CD8-positive, alpha-beta memory T cell (primary cell): ENCODE measurements around the gene FLII. TPM values are rescaled to one million over a fixed set of nuclear protein-coding genes. Genes with fewer than 3 reads are reported as not detected.

ENCODE experiments used
- CTCF ChIA-PET: fragments of 350-600 bp; sonication (Branson Sonifier 250); formaldehyde crosslinking; loops from one replicate; lab custom pipeline; 2021; ENCODE audit warnings: antibody characterized with exemption; lab: Charles Lee
- POLR2A ChIA-PET: fragments of 350-600 bp; sonication (Branson Sonifier 250); formaldehyde crosslinking; loops from one replicate; lab custom pipeline; 2021; ENCODE audit warnings: antibody characterized with exemption; lab: Charles Lee
- DNase-seq, 5 donors: peaks; one replicate each; pipeline versions ENCODE4 v3.0.0 to v3.0.0-alpha.2; 2020 to 2022; ENCODE audit warnings: mixed read lengths in 1 of 5
- H3K27ac ChIP-seq: one replicate; pipeline ENCODE4 v1.7.0; 2013; ENCODE audit warnings: low read depth, mild to moderate bottlenecking, low read length, moderate library complexity
- H3K27me3 ChIP-seq: 2 replicates; pipeline ENCODE4 v1.7.0; 2013; ENCODE audit warnings: low read length, mild to moderate bottlenecking; ENCODE audit not compliant: insufficient read depth, poor library complexity, severe bottlenecking
- H3K36me3 ChIP-seq: 2 replicates; pipeline ENCODE4 v1.7.0; 2013; ENCODE audit warnings: mild to moderate bottlenecking, low read length, moderate library complexity; ENCODE audit not compliant: insufficient read depth
- H3K4me1 ChIP-seq: 2 replicates; pipeline ENCODE4 v1.7.0; 2013; ENCODE audit warnings: mild to moderate bottlenecking, low read length, moderate library complexity; ENCODE audit not compliant: insufficient read depth
- H3K4me3 ChIP-seq: 2 replicates; pipeline ENCODE4 v1.7.0; 2013; ENCODE audit warnings: mild to moderate bottlenecking, low read length
- H3K9me3 ChIP-seq: 2 replicates; pipeline ENCODE4 v1.7.0; 2013; ENCODE audit warnings: mild to moderate bottlenecking, low read length
- H3K27ac Mint-ChIP-seq, 8 donors: one replicate each; pipeline ENCODE4 v1.8.0; 2020 to 2021; ENCODE audit warnings: mixed read lengths in 8 of 8, mild to moderate bottlenecking in 6 of 8, inconsistent platforms in 3 of 8, moderate library complexity in 3 of 8
- H3K27me3 Mint-ChIP-seq, 2 donors: one replicate each; pipeline ENCODE4 v1.8.0; 2020 to 2021; ENCODE audit warnings: mixed read lengths in 2 of 2, mild to moderate bottlenecking in 1 of 2, moderate library complexity in 1 of 2
- H3K36me3 Mint-ChIP-seq, 3 donors: one replicate each; pipeline ENCODE4 v1.8.0; 2020 to 2021; ENCODE audit warnings: mixed read lengths in 3 of 3, inconsistent platforms in 1 of 3, mild to moderate bottlenecking in 1 of 3
- H3K4me1 Mint-ChIP-seq, 3 donors: one replicate each; pipeline ENCODE4 v1.8.0; 2020 to 2021; ENCODE audit warnings: mixed read lengths in 3 of 3, inconsistent platforms in 1 of 3, mild to moderate bottlenecking in 1 of 3
- H3K4me3 Mint-ChIP-seq, 7 donors: one replicate each; pipeline ENCODE4 v1.8.0; 2020 to 2021; ENCODE audit warnings: mixed read lengths in 7 of 7, mild to moderate bottlenecking in 6 of 7, moderate library complexity in 4 of 7, inconsistent platforms in 2 of 7
- H3K9me3 Mint-ChIP-seq, 5 donors: one replicate each; pipeline ENCODE4 v1.8.0; 2020 to 2022; ENCODE audit warnings: mixed read lengths in 5 of 5, mild to moderate bottlenecking in 3 of 5, moderate library complexity in 2 of 5, inconsistent platforms in 1 of 5
- polyA plus RNA-seq: library from polyadenylated mRNA; unstranded; fragments of 300-500 nt; fragmentation: Illumina TruSeq; gene quantifications from one replicate; pipeline ENCODE4 v1.2.3, GENCODE V29; 2021
- total RNA-seq, 2 experiments: library from RNA; stranded (reverse); gene quantifications; one replicate each; pipeline ENCODE4 v1.2.3, GENCODE V29; 2021

The FLII gene
- total and polyA plus RNA-seq, 3 experiments from 2014 or later: 216 to 299 (median 278) TPM

DNA sequence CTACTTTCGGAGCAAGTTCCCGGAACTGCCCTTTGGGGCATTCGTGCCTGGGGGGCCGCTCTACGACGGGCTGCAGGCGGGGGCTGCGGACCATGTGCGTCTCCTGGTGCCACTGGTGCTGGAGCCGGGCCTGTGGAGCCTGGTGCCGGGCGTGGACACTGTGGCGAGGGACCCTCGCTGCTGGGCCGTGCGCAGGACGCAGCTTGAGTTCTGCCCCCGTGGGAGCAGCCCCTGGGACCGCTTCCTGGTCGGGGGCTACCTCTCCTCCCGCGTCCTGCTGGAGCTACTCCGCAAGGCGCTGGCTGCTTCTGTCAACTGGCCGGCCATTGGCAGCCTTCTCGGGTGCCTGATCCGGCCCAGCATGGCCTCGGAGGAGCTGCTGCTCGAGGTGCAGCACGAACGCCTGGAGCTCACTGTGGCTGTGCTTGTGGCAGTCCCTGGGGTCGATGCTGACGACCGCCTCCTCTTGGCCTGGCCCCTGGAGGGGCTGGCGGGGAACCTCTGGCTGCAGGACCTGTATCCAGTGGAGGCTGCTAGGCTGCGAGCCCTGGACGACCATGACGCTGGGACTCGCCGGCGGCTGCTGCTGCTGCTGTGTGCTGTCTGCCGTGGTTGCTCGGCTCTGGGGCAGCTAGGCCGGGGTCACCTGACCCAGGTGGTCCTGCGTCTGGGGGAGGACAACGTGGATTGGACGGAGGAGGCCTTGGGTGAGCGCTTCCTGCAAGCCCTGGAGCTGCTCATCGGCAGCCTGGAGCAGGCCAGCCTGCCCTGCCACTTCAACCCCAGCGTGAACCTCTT lies 5.5 kb upstream of the FLII start:
- Mint-ChIP-seq H3K36me3 (peaks cover 0 to 28% (median 3%) of the 10 kb centered on the region in 3 donors), H3K4me3 (no peak overlapping the region), H3K9me3 (no peaks in the 10 kb centered on the region), H3K27ac (no peak overlapping the region), H3K27me3 (no peaks in the 10 kb centered on the region), H3K4me1 (peaks cover 32 to 60% (median 41%) of the 10 kb centered on the region in 3 donors)
- Histone ChIP-seq H3K9me3 (no peaks in the 10 kb centered on the region), H3K27ac (no peak overlapping the region), H3K4me3 (no peak overlapping the region), H3K36me3 (peaks cover 13% of the 10 kb centered on the region), H3K4me1 (peaks cover 31% of the 10 kb centered on the region), H3K27me3 (no peaks in the 10 kb centered on the region)
- ChIA-PET POLR2A (interaction anchor here (0.6 kb wide), 1 partner anchor 17 kb away, joined by 3 read pairs; no protein-coding TSS in a partner anchor), CTCF (interaction anchor here (0.8 to 2.3 kb wide), 3 partner anchors 10 to 21 kb away, joined by 3 to 6 read pairs (median 3); no protein-coding TSS in a partner anchor)
- no peak for DNase-seq

DNA sequence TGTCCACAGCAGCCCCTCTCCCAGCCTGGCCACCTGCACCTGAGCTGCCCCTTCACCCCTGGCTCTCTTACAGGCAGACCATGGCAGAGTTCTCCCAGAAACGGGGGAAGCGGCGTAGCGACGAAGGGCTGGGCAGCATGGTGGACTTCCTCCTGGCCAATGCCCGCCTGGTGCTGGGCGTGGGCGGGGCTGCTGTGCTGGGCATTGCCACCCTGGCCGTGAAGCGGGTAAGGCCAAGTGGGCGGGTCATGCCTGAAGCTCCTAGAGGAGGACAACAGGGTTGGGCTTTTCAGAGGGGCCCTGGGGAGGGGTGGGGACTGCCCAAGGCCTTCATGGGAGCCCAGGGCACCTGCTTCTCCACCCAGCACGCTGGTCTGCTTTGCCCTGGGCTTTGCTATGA lies 4.1 kb upstream of the FLII start:
- no peak overlapping the region for H3K27ac ChIP-seq
- no peak overlapping the region for H3K4me3 ChIP-seq
- peaks cover 13% of the 10 kb centered on the region for H3K36me3 ChIP-seq
- H3K27me3 ChIP-seq: no peaks in the 10 kb centered on the region
- H3K27ac Mint-ChIP-seq: peak overlapping the region in 2 of 8 donors; percentile 57 to 77
- no peaks in the 10 kb centered on the region for H3K9me3 Mint-ChIP-seq
- H3K4me3 Mint-ChIP-seq: peak overlapping the region in 3 of 7 donors; percentile 41 to 97 (median 90)
- no peaks in the 10 kb centered on the region for H3K9me3 ChIP-seq
- POLR2A ChIA-PET: no interaction called here
- CTCF ChIA-PET: no interaction called here
- H3K4me1 Mint-ChIP-seq: peaks cover 32 to 56% (median 33%) of the 10 kb centered on the region in 3 donors
- H3K4me1 ChIP-seq: peaks cover 33% of the 10 kb centered on the region
- peaks cover 0 to 31% (median 3%) of the 10 kb centered on the region in 3 donors for H3K36me3 Mint-ChIP-seq
- no peak for DNase-seq
- H3K27me3 Mint-ChIP-seq: no peaks in the 10 kb centered on the region

DNA sequence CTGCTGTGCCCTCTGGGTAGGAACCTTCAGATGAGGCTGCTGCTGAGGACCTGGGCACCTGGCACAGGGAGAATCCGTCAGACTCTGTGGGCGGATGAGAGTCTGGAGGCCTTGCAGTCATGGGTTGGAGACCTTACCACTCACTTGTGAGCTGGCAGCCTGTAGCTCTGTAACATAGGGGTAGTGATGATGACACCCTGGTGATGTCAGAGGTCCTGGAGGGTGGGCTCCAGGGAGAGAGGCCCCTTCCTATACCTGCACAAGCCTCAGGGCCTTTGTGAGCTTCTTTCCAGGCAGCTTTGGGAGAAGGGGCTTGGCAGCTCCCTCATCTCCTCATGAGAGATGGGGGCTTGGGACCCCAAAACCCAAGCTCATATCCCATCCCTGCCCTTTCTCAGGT lies 3.6 kb upstream of the FLII start:
- Mint-ChIP-seq H3K36me3 (peaks cover 0 to 33% (median 3%) of the 10 kb centered on the region in 3 donors), H3K4me1 (peaks cover 30 to 56% (median 31%) of the 10 kb centered on the region in 3 donors), H3K4me3 (peak overlapping the region; percentile 80 to 97 (median 84)), H3K27me3 (no peaks in the 10 kb centered on the region), H3K27ac (peak overlapping the region in 6 of 8 donors; percentile 77 to 91 (median 82)), H3K9me3 (no peaks in the 10 kb centered on the region)
- H3K27me3 ChIP-seq: no peaks in the 10 kb centered on the region
- no peak overlapping the region for H3K27ac ChIP-seq
- H3K4me3 ChIP-seq: no peak overlapping the region
- H3K4me1 ChIP-seq: peaks cover 35% of the 10 kb centered on the region
- peaks cover 13% of the 10 kb centered on the region for H3K36me3 ChIP-seq
- POLR2A ChIA-PET: no interaction called here
- H3K9me3 ChIP-seq: no peaks in the 10 kb centered on the region
- CTCF ChIA-PET: no interaction called here
- no peak for DNase-seq

DNA sequence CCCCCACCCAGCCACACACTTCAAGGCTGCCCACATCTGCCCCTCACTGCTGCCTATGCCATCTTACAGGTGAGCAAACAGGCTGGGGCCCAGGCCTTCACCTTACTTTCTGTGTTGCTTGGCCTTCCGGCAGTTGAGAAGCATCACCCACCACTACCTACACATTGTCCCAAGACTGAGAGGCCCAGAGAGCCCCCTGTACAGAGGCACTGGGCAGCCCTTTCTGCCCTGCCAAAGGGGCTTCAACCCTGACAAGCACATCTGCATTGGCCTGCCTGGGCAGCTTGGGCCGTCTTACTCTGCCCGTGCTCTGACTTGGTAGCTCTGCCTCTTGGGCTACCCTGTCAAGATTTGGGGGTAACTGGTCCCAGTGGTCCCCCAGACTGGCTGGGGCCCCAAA lies 3.1 kb upstream of the FLII start:
- CTCF ChIA-PET: interaction anchor here (1.0 kb wide), 1 partner anchor 21 kb away, joined by 3 read pairs; no protein-coding TSS in a partner anchor
- H3K27me3 ChIP-seq: no peaks in the 10 kb centered on the region
- H3K4me3 ChIP-seq: peak overlapping the region; percentile 89
- H3K36me3 Mint-ChIP-seq: peaks cover 0 to 36% (median 3%) of the 10 kb centered on the region in 3 donors
- peak overlapping the region; percentile 86 for H3K27ac ChIP-seq
- peaks cover 30 to 56% (median 32%) of the 10 kb centered on the region in 3 donors for H3K4me1 Mint-ChIP-seq
- peaks cover 13% of the 10 kb centered on the region for H3K36me3 ChIP-seq
- H3K27me3 Mint-ChIP-seq: no peaks in the 10 kb centered on the region
- DNase-seq: no peak
- H3K4me3 Mint-ChIP-seq: peak overlapping the region; percentile 80 to 97 (median 84)
- H3K27ac Mint-ChIP-seq: peak overlapping the region; percentile 78 to 93 (median 84)
- H3K9me3 Mint-ChIP-seq: no peaks in the 10 kb centered on the region
- POLR2A ChIA-PET: interaction anchor here (1.3 to 1.6 kb wide), 2 partner anchors 77 to 101 kb away, joined by 4 to 6 read pairs; partner anchors contain the start of gene SHMT1
- H3K9me3 ChIP-seq: no peaks in the 10 kb centered on the region
- peaks cover 40% of the 10 kb centered on the region for H3K4me1 ChIP-seq

DNA sequence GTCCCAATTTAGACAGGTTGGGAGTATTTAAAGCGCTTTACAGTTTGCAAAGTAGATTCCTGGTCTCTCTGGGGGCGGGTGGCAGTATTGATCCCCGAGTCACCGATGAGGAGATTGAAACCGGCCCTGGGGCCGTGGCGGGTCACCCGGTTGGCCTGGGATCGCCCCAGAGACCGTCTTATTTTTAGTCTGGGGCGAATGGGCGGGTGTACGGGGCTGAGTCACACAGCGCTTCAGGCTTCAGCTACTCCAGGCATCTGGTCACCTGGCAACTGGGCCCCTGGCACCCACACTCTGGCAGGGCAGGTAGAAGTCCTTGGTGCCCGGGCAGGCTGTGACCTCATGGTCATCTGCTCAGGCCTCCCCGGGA lies 2.6 kb upstream of the FLII start:
- peak overlapping the region; percentile 89 for H3K4me3 ChIP-seq
- H3K4me1 ChIP-seq: peaks cover 45% of the 10 kb centered on the region

DNA sequence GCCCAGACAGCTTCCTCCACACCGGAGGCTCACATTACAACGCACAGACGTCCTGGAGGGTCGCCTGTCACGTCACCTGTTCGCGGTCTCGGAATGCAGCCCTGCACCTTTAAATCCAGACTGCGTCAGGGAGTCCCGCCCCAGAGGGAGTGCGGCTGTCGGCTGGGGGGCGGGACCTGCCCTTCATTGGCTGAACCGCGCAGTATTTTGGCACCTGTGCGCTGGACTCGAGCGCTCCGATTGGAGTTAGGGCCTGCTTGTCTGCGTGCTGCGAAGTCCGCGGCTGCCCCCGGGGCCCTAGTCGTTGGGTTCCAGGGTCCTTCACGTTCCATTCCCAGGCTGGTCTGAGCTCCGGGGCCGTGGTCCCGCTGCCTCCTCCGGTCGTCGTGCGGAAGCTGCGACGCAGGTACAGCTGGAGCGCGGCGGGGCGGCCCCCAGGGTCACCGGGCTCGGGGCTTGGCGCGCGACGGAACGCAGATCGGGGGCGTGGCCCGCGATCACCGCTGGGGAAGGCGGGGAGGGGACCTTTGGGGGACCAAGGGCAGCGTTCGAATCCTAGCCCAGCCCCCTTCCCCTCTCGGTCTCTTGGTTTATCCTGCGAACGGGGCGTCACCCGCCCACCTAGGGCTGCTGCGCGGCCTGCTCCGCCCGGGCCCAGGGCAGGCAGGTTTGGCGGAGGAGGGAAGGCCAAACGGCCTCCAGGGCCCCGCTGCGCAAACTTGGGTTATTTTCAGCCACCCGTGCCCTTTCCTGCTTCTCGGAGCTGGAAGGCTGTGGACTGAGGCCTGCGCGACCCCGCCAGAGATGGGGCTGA lies 2.0 kb upstream of the FLII start, which contains the start of gene MIEF2:
MIEF2 (plus strand) TSS at position 331 of the 814 bp plus-strand sequence. CDS start 2,059 bp downstream, outside the sequence.
- peak within 1 kb of the TSS; percentile 86 for H3K27ac ChIP-seq
- ChIA-PET CTCF (interaction anchor here (1.0 kb wide), 1 partner anchor 20 kb away, joined by 3 read pairs; no protein-coding TSS in a partner anchor), POLR2A (interaction anchor here (0.5 to 1.6 kb wide), 4 partner anchors 26 to 102 kb away, joined by 3 to 6 read pairs (median 4); partner anchors contain the start of gene SHMT1)
- peaks cover 13% of the 10 kb centered on the region for H3K36me3 ChIP-seq
- no peaks in the 10 kb centered on the region for H3K27me3 ChIP-seq
- H3K36me3 Mint-ChIP-seq: peaks cover 0 to 41% (median 3%) of the 10 kb centered on the region in 3 donors
- peak within 1 kb of the TSS; percentile 82 to 93 (median 86) for H3K27ac Mint-ChIP-seq
- H3K9me3 Mint-ChIP-seq: no peaks in the 10 kb centered on the region
- H3K4me3 Mint-ChIP-seq: peak within 1 kb of the TSS; percentile 80 to 97 (median 84)
- DNase-seq: peak; percentile 88 to 95 (median 90)
- peaks cover 35 to 64% (median 38%) of the 10 kb centered on the region in 3 donors for H3K4me1 Mint-ChIP-seq
- peaks cover 50% of the 10 kb centered on the region for H3K4me1 ChIP-seq
- no peaks in the 10 kb centered on the region for H3K27me3 Mint-ChIP-seq
- H3K4me3 ChIP-seq: peak within 1 kb of the TSS; percentile 89
- H3K9me3 ChIP-seq: no peaks in the 10 kb centered on the region

More for the DNA sequence above, 2.6 kb upstream of the FLII start:
- peak in 2 of 5 donors; percentile 21 to 61 for DNase-seq
- peaks cover 0 to 38% (median 3%) of the 10 kb centered on the region in 3 donors for H3K36me3 Mint-ChIP-seq
- ChIA-PET POLR2A (interaction anchor here (1.1 to 1.6 kb wide), 3 partner anchors 61 to 102 kb away, joined by 3 to 6 read pairs (median 4); partner anchors contain the start of gene SHMT1), CTCF (interaction anchor here (1.0 kb wide), 1 partner anchor 20 kb away, joined by 3 read pairs; no protein-coding TSS in a partner anchor)
- Histone ChIP-seq H3K27me3 (no peaks in the 10 kb centered on the region), H3K27ac (peak overlapping the region; percentile 86), H3K9me3 (no peaks in the 10 kb centered on the region), H3K36me3 (peaks cover 13% of the 10 kb centered on the region)
- peak overlapping the region; percentile 80 to 97 (median 84) for H3K4me3 Mint-ChIP-seq
- no peaks in the 10 kb centered on the region for H3K9me3 Mint-ChIP-seq
- H3K4me1 Mint-ChIP-seq: peaks cover 32 to 58% (median 33%) of the 10 kb centered on the region in 3 donors
- H3K27me3 Mint-ChIP-seq: no peaks in the 10 kb centered on the region
- H3K27ac Mint-ChIP-seq: peak overlapping the region; percentile 78 to 93 (median 86)

DNA sequence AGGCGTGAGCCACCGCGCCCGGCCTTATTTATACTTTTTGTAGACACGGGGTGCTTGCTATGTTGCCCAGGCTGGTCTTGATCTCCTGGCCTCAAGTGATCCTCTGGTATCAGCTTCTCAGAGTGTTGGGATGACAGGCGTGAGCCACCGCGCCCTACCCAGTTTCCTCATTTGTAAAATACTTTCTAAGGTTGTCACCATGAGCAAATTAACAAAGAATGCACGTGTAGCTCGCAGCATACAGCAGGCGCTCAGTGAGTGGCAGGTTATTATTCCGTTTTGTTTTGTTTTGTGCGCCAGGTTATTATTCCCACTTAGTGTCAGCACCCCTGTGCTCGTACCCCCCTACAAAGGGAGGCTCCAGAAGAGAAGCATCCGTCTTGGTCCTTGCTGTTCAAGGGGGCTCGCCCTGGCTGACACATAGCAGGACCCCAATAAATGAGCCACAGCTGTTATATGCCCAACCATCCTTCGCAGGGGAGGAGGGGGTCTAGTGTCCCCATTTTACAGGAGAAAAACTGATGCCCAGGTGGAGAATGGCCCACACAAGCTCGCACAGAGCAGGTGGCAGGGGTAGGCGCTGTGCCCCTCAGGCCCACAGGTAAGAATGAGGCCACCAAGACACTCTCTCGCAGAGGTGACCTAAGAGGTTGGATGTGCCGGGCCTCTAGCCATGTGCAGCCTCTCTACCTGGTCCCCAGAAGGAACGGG lies 1.2 kb upstream of the FLII start:
- peak overlapping the region; percentile 63 to 93 (median 86) for H3K27ac Mint-ChIP-seq
- peaks cover 37 to 65% (median 38%) of the 10 kb centered on the region in 3 donors for H3K4me1 Mint-ChIP-seq
- no peak for DNase-seq
- H3K9me3 Mint-ChIP-seq: no peaks in the 10 kb centered on the region
- peaks cover 8% of the 10 kb centered on the region for H3K36me3 ChIP-seq
- H3K4me1 ChIP-seq: peaks cover 50% of the 10 kb centered on the region
- no peaks in the 10 kb centered on the region for H3K9me3 ChIP-seq
- H3K27me3 ChIP-seq: no peaks in the 10 kb centered on the region
- H3K27ac ChIP-seq: peak overlapping the region; percentile 38
- peaks cover 0 to 42% (median 3%) of the 10 kb centered on the region in 3 donors for H3K36me3 Mint-ChIP-seq
- H3K27me3 Mint-ChIP-seq: no peaks in the 10 kb centered on the region
- peak overlapping the region; percentile 89 for H3K4me3 ChIP-seq
- peak overlapping the region; percentile 80 to 97 (median 84) for H3K4me3 Mint-ChIP-seq
- CTCF ChIA-PET: interaction anchor here (1.0 kb wide), 1 partner anchor 31 kb away, joined by 3 read pairs; no protein-coding TSS in a partner anchor
- POLR2A ChIA-PET: interaction anchor here (0.5 to 1.6 kb wide), 3 partner anchors 27 to 103 kb away, joined by 3 to 6 read pairs (median 3); partner anchors contain the start of genes ALKBH5 and SHMT1
